A673 (cell line): ENCODE measurements around the gene RBM20. TPM values are rescaled to one million over a fixed set of nuclear protein-coding genes. Genes with fewer than 3 reads are reported as not detected.
"Not testable (repeated sequence)": the region's sequence is repeated elsewhere in the genome, so short reads cannot be mapped to it uniquely, and the experiment has no call there.

Experiments
- BruUV-seq: library from RNA; stranded (reverse); fragments of 400-500 nt; replicated peaks from 2 replicates; lab custom pipeline; 2021; lab: Mats Ljungman, UMichigan
- CTCF ChIA-PET: fragments of 300-600 bp; sonication (Branson Sonifier 250); formaldehyde crosslinking; loops from one replicate; lab custom pipeline; 2022; ENCODE audit warnings: antibody characterized with exemption; lab: Charles Lee
- POLR2A ChIA-PET: fragments of 300-600 bp; sonication (Branson Sonifier 250); formaldehyde crosslinking; loops from one replicate; lab custom pipeline; 2022; ENCODE audit warnings: antibody characterized with exemption; ENCODE audit not compliant: low non-redundant PET; lab: Charles Lee
- DNase-seq: peaks from one replicate; pipeline ENCODE4 v3.0.0-alpha.2; 2015; ENCODE audit warnings: low spot score
- H3K27ac ChIP-seq: fragments of 200-600 bp; sonication (generic); 2 replicates; pipeline ENCODE4 v1.5.1; 2016; ENCODE audit warnings: mixed run types, low read depth, mild to moderate bottlenecking, mixed read lengths, antibody characterized with exemption, low read length; ENCODE audit not compliant: poor library complexity, severe bottlenecking
- H3K27me3 ChIP-seq: fragments of 200-600 bp; sonication (generic); replicated peaks from 2 replicates; pipeline ENCODE4 v1.6.1; 2017; ENCODE audit warnings: mixed run types, low read depth, mild to moderate bottlenecking, mixed read lengths, antibody characterized with exemption, low read length; ENCODE audit not compliant: insufficient read depth, poor library complexity
- H3K36me3 ChIP-seq: fragments of 200-600 bp; sonication (generic); 2 replicates; pipeline ENCODE4 v1.6.1; 2016; ENCODE audit warnings: mixed run types, mild to moderate bottlenecking, mixed read lengths, antibody characterized with exemption, low read length; ENCODE audit not compliant: insufficient read depth, poor library complexity, severe bottlenecking
- H3K4me1 ChIP-seq: fragments of 200-600 bp; sonication (generic); 2 replicates; pipeline ENCODE4 v1.6.1; 2017; ENCODE audit warnings: mixed run types, mild to moderate bottlenecking, mixed read lengths, antibody characterized with exemption, low read length; ENCODE audit not compliant: insufficient read depth, poor library complexity, severe bottlenecking
- H3K4me3 ChIP-seq: fragments of 200-600 bp; sonication (generic); 2 replicates; pipeline ENCODE4 v1.5.1; 2016; ENCODE audit warnings: low read depth, mixed run types, mild to moderate bottlenecking, mixed read lengths, low read length; ENCODE audit not compliant: poor library complexity, severe bottlenecking
- H3K9me3 ChIP-seq: fragments of 200-600 bp; sonication (generic); 2 replicates; pipeline ENCODE4 v1.6.1; 2016; ENCODE audit warnings: mixed run types, low read depth, mild to moderate bottlenecking, mixed read lengths, antibody characterized with exemption, low read length; ENCODE audit not compliant: poor library complexity, severe bottlenecking
- EZH2 ChIP-seq: fragments of 200-600 bp; sonication (generic); IDR thresholded peaks from 2 replicates; pipeline ENCODE4 v1.6.1; 2017; ENCODE audit warnings: borderline replicate concordance, low read depth, mild to moderate bottlenecking, mixed read lengths, antibody characterized with exemption, low read length; ENCODE audit not compliant: poor library complexity, severe bottlenecking
- intact Hi-C: fragments of 100-400 bp; cut with micrococcal nuclease; formaldehyde crosslinking; loops from one replicate; pipeline ENCODE4 v1.10.0; 2022; ENCODE audit not compliant: unreplicated experiment
- total RNA-seq: library from RNA; stranded (reverse); gene quantifications from 2 replicates; pipeline ENCODE4 v1.2.3, GENCODE V29; 2021
- TF ChIP-seq, protein P1 (sequence below): fragments of 300-800, 200-600 bp; sonication (generic); conservative IDR thresholded peaks from 2 replicates; pipeline ENCODE4 v1.5.1; 2017; ENCODE audit warnings: low read depth, mild to moderate bottlenecking, antibody characterized with exemption, low read length, moderate library complexity, mixed read lengths

RBM20 gene
- total RNA-seq, 1 experiment from 2014 or later, result 1.3 TPM

DNA sequence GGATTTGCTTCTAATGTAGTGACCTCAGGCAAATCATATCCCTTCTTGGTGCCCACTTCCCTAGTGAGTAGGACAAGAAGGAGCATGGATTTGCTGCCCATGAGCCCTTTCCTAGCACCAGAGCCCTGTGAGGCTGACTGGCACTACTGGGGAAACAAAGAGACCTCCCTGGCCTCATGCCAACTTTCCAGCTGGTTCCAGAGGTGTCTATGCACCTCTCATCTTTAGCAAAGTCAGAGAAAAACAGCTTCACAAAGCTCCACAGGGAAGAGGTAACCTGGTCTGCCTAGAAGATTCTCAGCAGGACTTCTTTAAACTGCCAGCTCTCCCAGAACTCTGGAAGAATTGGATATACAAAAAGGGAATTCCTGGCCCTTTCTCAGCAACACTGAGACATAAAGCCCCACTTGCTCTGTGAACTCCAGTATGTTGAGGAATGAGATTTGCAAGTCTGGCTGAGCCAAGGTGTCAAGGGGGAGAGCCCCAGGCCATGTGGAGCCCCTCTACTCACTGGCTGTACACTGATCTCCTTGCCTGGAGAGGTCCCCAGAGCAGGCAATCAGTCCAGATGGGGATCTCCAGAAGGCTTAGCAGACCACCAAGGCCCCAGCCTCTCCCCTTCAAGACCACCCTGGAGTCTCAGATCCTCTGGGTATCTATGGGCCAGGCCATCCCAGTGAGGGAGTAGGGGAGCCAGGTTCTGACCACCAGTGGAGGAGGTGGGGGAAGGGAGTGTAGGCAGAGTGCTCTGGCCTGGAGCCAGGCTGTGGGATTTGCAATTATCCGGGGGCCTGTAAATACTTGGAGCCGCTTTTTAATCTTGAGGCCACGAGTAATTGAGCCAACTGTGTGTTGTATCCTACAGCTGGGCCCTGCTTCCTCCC lies 24.4 kb upstream of the RBM20 start:
- H3K9me3 ChIP-seq, result no peaks in the 10 kb centered on the region
- POLR2A ChIA-PET, result no interaction called here
- H3K27me3 ChIP-seq, result no peaks in the 10 kb centered on the region
- H3K36me3 ChIP-seq, result no peaks in the 10 kb centered on the region
- intact Hi-C loops, result no loop called here
- no TSS peak for BruUV-seq
- DNase-seq, result peak; percentile 64
- CTCF ChIA-PET, result no interaction called here
- TF ChIP-seq, protein P1, sequence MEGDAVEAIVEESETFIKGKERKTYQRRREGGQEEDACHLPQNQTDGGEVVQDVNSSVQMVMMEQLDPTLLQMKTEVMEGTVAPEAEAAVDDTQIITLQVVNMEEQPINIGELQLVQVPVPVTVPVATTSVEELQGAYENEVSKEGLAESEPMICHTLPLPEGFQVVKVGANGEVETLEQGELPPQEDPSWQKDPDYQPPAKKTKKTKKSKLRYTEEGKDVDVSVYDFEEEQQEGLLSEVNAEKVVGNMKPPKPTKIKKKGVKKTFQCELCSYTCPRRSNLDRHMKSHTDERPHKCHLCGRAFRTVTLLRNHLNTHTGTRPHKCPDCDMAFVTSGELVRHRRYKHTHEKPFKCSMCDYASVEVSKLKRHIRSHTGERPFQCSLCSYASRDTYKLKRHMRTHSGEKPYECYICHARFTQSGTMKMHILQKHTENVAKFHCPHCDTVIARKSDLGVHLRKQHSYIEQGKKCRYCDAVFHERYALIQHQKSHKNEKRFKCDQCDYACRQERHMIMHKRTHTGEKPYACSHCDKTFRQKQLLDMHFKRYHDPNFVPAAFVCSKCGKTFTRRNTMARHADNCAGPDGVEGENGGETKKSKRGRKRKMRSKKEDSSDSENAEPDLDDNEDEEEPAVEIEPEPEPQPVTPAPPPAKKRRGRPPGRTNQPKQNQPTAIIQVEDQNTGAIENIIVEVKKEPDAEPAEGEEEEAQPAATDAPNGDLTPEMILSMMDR, result no peak
- no peak for TF ChIP-seq EZH2
- no peak overlapping the region for H3K27ac ChIP-seq
- no peak overlapping the region for H3K4me3 ChIP-seq
- peaks cover 13% of the 10 kb centered on the region for H3K4me1 ChIP-seq

DNA sequence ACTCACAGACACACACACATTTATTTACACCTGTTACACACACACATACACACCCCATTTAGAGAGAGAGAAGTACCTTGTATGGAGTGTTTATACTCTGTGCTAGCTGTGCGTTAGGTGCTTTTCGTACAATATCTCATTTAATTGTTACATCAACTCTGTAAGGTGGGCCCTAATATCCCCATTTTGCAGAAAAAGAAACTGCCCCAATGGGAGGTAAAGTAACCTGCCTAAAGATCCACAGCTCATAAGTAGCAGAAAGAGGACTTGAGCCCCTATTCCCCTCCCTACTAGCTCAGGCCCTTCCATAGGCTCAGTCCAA lies 23.8 kb upstream of the RBM20 start:
- POLR2A ChIA-PET, result no interaction called here
- CTCF ChIA-PET, result no interaction called here

GRCh38 chr10:110623316-110623715 lies 20.8 kb upstream of the RBM20 start:
- CTCF ChIA-PET, H3K9me3 ChIP-seq, H3K36me3 ChIP-seq, H3K27ac ChIP-seq, intact Hi-C loops, POLR2A ChIA-PET, BruUV-seq, H3K27me3 ChIP-seq, DNase-seq, H3K4me3 ChIP-seq: not testable (repeated sequence)
- H3K4me1 ChIP-seq, result peaks cover 13% of the 10 kb centered on the region

More for the DNA sequence above, 23.8 kb upstream of the RBM20 start:
- no peak for DNase-seq
- H3K27ac ChIP-seq, result no peak overlapping the region
- intact Hi-C loops, result no loop called here
- no peaks in the 10 kb centered on the region for H3K36me3 ChIP-seq
- H3K4me1 ChIP-seq, result peaks cover 13% of the 10 kb centered on the region
- TF ChIP-seq, protein P1, result no peak
- TF ChIP-seq EZH2, result no peak
- no peaks in the 10 kb centered on the region for H3K27me3 ChIP-seq
- no peaks in the 10 kb centered on the region for H3K9me3 ChIP-seq
- no TSS peak for BruUV-seq
- H3K4me3 ChIP-seq, result no peak overlapping the region
